ENCODE data around the gene MTFMT.

GRCh38 chr15:65020419-65020818 is 9.0 kb downstream of the MTFMT start:
- TF ChIP-seq EZH2phosphoT487 (IDR thresholded peaks at IDR 0.05; ENCODE audit: borderline replicate concordance) (no peak), POLR2AphosphoS5 (IDR thresholded peaks at IDR 0.05; ENCODE audit: low read depth, low read length) (no peak), EZH2 (IDR thresholded peaks at IDR 0.05) (no peak), TCF7L2 (IDR thresholded peaks at IDR 0.05; ENCODE audit: borderline replicate concordance, extremely low read depth, insufficient read depth, insufficient read length) (no peak), POLR2A (IDR thresholded peaks at IDR 0.05; ENCODE audit: borderline replicate concordance, extremely low read depth, insufficient read depth, insufficient read length) (no peak), ZNF274 (IDR thresholded peaks at IDR 0.05; ENCODE audit: low read depth, low read length) (no peak), REST (IDR thresholded peaks at IDR 0.05; ENCODE audit: low read depth) (no peak), CEBPB (IDR thresholded peaks at IDR 0.05; ENCODE audit: low read depth) (no peak), RAD21 (IDR thresholded peaks at IDR 0.05; ENCODE audit: low read depth) (no peak), EGR1 (IDR thresholded peaks at IDR 0.05; ENCODE audit: low read depth) (no peak), YY1 (IDR thresholded peaks at IDR 0.05; ENCODE audit: extremely low read depth, insufficient replicate concordance, low read depth, low read length) (no peak), SIN3A (IDR thresholded peaks at IDR 0.05; ENCODE audit: low read depth) (no peak)
- TF ChIP-seq, protein P1, sequence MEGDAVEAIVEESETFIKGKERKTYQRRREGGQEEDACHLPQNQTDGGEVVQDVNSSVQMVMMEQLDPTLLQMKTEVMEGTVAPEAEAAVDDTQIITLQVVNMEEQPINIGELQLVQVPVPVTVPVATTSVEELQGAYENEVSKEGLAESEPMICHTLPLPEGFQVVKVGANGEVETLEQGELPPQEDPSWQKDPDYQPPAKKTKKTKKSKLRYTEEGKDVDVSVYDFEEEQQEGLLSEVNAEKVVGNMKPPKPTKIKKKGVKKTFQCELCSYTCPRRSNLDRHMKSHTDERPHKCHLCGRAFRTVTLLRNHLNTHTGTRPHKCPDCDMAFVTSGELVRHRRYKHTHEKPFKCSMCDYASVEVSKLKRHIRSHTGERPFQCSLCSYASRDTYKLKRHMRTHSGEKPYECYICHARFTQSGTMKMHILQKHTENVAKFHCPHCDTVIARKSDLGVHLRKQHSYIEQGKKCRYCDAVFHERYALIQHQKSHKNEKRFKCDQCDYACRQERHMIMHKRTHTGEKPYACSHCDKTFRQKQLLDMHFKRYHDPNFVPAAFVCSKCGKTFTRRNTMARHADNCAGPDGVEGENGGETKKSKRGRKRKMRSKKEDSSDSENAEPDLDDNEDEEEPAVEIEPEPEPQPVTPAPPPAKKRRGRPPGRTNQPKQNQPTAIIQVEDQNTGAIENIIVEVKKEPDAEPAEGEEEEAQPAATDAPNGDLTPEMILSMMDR (IDR thresholded peaks at IDR 0.05 in 2 of 3, conservative IDR thresholded peaks at IDR 0.05 in 1 of 3; ENCODE audit: borderline replicate concordance in 1 of 3, insufficient read depth in 1 of 3, low read depth in 2 of 3, low read length in 2 of 3), result 0 out of 6 replicates have a peak, but pooled peaks of 2 of the 3 experiments have one; percentile 10 to 14
- TF ChIP-seq, protein P2, sequence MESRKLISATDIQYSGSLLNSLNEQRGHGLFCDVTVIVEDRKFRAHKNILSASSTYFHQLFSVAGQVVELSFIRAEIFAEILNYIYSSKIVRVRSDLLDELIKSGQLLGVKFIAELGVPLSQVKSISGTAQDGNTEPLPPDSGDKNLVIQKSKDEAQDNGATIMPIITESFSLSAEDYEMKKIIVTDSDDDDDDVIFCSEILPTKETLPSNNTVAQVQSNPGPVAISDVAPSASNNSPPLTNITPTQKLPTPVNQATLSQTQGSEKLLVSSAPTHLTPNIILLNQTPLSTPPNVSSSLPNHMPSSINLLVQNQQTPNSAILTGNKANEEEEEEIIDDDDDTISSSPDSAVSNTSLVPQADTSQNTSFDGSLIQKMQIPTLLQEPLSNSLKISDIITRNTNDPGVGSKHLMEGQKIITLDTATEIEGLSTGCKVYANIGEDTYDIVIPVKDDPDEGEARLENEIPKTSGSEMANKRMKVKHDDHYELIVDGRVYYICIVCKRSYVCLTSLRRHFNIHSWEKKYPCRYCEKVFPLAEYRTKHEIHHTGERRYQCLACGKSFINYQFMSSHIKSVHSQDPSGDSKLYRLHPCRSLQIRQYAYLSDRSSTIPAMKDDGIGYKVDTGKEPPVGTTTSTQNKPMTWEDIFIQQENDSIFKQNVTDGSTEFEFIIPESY (IDR thresholded peaks at IDR 0.05; ENCODE audit: extremely low read depth, insufficient replicate concordance, low read length), result no peak

All from HCT116 (cell line).